ENCODE results near the gene LCNL1.
"Not testable (repeated sequence)": the region's sequence is repeated elsewhere in the genome, so short reads cannot be mapped to it uniquely, and the experiment has no call there.

LCNL1 gene

DNA sequence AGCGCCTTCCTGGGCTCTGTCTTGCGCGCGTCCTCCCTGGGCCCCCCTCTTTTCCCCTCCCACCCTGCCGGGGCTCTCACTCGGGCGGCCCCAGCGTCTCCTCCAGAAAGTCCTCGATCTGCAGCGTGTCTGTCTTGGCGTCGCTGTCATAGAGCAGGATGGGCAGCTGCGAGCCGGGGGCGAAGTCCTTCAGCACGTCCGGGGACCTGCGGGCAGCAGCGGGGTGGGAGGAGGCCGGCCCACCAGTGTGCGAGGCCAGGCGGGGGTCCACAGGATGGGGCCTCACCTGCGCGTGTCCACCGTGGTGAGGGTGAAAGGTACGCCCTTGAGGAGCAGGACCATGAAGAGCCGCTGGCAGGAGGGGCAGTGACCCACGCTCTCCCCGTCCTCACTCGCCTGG lies 12.6 kb downstream of the LCNL1 start:
- no peak for DNase-seq

DNA sequence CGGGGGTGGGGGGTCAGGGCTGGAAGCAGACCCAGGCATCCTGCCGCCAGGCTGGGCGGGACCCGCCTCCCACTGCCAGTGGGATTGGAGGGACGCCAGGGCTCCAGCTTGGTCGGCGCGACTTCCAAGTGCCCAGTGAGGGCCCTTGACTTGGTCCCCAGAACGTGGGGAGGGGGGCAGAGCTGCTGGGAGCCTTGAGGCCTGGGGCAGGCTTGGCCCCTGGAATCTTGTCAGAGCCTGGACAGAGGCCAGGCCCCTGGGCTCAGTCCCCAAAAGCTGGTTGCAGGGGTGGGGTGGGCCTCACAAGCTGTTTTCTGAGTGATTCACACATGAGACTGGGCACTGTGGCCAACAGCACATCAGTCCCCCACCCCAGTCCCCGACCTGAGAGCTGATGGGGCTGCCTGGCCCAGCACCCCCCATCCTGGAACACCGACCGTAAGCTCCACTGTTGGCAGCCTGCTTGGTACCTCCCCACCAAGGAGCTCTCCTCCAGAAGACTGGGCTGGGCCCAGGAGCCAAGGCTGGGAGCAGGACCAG lies 13.0 kb downstream of the LCNL1 start:
- no peak for DNase-seq

DNA sequence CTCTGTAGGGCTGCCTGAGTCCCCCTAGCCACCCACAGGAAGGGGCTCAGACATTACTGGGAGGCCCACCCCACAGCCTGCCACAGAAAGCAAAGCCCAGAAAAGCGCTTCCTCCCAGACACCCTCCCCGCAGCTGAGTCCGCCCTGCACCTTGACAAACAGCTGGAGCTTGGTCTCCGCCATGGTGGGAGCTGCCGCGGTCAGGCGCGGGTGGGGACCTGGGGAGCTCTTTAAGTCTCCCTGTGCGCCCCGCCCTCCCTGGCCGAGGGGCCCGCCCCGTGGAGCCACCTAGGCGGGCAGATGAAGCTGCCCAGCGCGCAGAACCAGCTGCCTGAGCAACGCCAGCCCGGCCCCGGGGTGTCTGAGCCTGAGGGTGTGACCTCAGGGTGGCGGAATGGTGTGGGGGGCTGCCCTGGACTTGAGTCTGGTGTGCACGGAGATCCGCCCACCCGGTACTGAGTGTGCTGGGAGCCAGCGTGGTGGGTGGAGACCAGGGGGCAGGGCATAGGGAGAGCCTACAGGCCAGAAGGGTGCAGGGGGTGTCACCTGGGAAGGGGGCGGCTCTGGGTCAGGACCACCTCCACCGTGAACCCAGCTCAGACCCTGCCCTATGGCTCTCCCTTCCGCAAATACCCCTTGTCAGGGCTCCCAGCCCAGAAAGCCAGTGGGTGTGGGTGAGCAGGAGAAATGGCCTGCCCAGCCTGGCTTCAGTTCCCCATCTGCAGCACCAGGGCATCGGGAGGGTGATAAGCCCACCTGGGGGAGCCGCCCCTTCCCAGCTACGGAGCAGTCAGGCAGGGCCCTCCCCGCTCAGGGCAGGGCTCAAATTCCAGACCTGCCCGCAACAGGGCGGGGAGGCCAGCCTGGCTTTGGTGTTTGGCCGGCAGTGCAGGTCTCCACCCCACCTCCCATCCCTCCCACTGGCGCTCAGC lies 13.8 kb downstream of the LCNL1 start, which contains the start of gene CLIC3:
Gene CLIC3, minus strand, starts transcription at position 208 of the 932 bp plus-strand sequence. Its CDS starts 25 bp downstream, at position 183.
- no peak for DNase-seq

DNA sequence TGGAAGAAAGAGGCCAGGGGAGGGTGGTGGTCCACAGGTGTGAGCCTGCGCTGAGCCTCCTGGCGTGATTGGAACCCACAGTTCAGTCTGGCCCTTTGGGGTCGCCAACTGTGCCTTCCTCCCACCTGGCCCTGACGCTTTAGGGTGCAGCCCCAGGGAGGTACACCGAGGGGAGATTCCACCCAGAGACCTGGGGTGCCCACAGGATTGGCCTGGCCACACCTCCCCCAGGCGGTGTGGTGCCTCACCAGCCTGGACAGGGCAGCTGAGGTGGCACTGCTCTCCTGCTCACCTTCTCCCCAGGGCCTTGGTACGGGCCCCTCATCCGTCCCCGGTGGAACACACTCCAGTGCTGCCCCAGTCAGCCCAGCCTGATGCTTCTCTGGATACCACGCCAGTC lies 14.6 kb downstream of the LCNL1 start:
- no peak for DNase-seq

DNA sequence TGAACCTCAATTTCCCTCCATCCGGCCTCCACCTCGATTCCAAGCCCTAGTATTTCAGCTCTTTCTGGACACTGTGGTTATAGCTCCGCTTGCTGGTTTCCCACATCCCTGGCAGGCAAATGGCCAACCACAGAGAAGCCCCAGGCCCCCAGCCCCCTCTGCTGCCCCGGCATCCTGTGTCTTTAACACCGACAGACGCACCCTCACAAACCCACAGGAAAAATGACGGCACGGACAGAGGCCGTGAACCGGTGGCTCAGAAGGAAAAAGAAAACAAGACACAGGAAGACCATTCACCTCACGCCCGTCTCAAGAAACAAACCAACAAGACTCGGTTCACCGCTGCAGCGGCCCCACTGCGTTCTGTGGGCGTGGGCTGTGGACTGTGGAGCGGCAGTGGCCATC lies 15.0 kb downstream of the LCNL1 start:
- no peak for DNase-seq

DNA sequence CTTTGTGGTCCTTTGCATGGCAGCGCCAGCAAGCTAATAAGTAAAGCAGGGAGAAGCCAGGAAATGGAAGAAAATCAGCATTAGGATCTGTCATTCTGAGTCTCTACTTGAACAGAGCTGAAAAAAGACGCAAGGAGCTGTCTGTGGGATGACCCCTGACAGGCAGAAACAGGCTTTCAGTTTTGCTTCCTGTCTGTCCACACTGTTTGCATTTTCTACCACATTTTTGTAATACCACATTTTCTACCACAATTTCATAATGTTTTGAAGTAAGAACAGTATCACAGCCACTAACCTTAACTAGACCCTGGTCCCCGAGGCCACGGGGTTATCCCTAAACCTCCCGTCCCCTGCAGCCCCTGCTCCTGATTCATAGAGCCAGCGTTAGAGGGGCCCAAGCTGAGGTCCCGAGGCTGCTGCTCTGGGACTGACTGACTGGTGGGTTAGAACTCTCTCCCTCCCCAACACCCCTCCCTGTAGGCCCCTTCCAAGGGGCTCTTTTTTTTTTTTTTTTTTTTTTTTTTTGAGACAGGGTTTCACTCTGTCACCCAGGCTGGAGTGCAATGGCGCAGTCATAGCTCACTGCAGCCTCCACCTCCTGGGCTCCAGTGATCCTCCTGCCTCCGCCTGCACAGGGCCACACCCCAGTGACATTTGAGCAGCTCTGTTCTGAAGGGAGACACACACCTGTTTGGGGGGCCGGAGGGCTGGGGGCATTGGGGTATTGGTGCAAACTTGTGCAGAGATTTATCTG lies 17.6 kb downstream of the LCNL1 start:
- peak; percentile 36 for DNase-seq

DNA sequence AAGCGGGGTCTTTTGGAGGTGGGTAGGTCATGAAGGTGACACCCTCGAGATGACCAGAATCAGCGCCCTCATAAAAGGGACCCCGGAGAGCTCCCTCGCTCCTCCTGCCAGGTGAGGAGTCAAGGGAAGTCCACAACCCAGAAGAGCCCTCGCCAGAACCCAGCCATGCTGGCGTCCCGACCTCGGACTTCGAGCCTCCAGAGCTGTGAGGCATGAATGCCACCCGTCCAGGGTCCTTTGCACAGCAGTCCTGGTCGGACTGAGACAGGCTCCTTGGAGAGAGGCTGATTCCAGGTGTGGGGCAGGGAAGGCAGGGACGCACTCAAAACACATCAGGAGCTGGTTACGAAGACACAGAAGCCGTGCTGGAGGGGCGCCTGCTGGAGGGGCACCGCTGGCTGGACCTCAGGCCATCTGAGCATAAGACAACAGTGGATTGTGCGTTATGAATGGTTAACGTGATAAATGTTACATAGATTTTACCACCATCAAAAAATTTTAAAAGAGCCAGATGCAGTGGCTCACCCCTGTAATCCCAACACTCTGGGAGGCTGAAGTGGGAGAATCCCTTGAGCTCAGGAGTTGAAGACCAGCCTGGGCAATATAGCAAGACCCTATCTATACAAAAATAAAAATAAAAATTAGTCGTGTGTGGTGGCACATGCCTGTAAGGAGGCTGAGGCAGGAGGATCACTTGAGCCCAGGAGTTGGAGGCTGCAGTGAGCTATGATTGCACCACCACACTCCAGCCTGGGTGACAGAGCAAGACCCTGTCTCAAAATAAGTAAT lies 19.3 kb downstream of the LCNL1 start:
- no peak for DNase-seq

DNA sequence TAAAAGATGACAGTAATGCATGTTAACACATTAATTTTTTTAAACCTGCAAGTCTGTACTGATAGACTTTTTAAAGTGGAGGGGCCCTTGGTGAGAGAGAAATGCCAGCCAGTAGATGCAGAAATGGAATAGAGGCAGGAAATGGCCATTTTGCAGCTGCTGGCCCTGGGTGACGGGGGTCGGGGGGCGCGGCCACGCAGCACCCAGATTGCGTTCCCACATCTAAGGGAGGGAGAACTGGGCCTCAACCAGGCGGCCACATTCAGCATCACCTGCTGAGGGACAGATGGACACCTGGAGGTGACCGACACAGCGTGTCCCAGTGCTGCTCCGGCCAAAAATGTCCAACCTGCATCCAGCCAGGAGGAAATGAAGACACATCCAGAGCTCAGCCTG lies 19.9 kb downstream of the LCNL1 start:
- no peak for DNase-seq

DNA sequence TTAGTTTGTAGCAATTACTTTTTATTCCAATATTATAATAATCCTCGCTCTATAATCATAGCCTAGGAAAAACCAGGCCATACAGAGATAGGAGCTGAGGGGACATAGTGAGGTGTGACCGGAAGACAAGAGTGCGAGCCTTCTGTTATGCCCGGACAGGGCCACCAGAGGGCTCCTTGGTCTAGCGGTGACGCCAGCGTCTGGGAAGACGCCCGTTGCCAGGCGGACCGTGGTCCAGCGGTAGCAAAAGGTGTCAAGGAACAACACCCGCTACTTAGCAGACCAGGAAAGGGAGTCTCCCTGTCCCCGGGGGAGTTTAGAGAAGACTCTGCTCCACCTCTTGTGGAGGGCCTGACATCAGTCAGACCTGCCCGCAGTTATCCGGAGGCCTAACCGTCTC lies 21.5 kb downstream of the LCNL1 start:
- not testable (repeated sequence) for DNase-seq

DNA sequence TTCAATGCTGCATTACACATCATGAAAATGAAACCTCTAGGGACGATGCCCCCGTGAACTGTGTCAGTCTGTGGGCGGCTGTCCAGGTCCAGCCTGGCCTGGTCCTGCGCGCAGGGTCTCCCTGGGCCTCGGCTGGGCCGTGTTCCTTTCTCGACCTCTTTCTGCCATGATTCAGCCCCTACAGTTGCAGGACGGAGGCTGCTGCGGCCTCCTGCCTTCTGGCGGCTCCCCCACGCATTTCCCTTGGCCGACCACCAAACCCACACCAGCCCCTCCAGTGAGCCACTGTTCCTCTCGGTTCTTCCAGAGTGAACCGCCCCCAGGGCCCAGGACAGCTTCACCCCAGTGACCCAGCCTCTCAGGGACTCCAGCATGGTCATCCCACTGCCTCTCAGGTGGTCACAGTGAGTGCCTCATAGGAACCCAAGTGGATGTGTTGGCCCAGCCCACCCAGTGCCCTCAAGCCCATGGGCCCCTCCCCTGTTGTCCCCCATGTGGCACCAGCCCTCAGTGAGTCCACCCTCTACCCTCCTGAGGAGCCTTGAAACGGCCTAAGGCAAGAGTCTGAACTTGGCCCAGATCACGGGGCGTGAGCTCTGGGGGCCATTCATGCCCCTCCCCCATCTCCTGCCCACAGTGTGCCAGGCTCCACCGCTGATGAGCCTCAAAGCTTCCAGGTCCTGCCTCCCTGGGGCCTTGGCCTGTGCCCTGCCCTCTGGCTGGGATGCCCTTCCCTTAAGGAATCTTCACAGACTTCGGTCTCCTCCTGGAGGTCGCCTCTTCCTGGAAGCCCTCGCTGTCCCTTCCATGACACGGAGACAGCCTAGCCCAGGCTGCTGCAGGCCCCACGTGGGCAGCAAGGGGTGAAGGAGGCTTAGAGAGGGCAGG lies 23.6 kb downstream of the LCNL1 start:
- DNase-seq, result no peak

DNA sequence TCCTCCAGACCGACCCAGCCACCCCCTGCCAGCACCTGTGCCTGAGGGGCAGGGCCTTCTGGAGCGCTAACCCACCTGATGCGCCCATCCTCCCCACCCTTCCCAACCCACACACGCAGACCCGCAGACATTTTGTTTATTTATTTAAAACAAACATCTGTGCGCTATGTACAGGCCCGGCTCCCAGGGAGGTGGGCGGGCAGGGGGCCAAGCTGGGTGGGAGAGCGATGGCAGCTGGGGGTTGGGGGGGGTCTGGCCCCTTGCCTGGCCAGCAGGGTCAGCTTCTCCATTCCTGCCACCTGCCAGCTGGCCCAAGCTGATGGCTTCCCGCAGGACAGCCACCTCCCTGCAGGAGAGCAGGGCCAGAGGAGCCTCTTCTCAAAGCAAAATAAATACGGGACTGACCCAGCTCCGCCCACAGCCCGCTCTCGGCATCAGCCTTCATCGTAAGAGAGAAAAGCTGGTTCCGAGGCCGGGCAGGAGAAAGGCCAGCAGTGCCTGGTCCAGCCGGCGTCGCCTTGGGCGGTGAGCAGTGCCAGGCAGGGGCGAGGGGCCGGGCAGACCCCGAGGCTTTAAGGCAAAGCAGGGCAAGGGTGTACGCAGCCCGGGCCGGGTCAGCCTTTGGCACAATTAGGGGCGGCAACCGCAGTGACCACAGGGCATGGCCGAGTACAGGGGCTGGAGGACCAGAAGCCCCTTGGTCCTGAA lies 24.5 kb downstream of the LCNL1 start:
- DNase-seq, result no peak

DNA sequence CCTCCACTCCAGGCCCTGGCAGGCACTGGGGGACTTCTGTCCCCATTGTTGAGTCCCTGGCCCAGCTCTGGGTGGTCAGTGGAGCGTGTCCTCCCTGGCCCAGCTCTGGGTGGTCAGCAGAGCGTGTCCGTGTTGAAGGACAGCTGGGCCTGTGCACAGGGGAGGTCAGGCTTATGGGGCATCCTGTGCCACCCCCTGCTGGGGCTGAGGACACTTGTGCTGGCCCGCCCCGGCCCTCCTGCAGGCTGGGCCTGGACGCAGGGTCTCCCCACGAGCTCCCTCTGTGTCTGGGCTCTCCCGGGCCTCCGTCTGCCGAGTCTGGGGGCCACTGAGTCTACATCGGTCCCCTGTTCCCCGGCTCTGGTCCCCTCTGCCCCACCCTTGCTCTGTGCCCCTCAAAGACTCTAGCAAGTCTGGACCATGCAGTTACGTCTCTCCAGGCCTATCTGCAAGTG lies 25.1 kb downstream of the LCNL1 start:
- no peak for DNase-seq

DNA sequence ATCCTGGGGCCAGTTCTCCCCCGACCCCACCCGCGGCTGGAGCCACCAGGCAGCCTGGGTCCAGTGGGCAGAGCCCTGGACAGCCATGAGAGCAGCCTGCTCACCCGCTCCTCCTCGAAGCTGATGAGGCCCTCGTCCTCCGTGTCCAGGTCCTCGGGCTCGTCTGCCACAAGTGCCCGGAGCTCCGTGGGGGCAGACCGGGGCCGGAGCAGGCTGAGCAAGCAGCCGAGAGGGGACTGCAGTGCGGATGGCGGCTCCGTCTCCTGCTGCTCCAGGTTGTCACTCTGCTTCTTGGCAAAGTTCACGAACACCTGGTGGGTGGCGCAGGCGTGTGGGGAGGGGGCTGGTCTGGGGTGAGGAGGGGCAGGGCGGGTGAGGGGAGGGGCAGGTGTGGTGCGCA lies 25.5 kb downstream of the LCNL1 start:
- no peak for DNase-seq

DNA sequence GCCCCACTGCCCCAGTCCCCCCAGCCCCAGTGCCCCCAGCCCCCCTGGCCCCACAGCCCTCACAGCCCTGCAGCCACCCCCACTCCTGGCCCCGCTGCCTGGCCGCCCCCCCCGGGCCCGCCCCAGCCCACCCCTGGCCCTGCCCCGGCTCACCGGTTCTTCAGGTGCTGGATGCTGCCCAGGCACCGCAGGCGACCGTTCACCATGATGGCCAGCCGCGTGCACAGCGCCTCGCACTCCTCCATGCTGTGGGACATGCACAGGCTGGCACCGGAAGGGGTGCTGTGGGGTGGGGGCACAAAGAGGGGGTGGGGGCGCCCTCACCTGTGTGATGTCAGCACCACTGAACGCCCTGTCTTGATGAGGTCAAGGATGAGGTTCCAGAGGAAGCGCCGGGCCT lies 26.4 kb downstream of the LCNL1 start:
- DNase-seq, result no peak

DNA sequence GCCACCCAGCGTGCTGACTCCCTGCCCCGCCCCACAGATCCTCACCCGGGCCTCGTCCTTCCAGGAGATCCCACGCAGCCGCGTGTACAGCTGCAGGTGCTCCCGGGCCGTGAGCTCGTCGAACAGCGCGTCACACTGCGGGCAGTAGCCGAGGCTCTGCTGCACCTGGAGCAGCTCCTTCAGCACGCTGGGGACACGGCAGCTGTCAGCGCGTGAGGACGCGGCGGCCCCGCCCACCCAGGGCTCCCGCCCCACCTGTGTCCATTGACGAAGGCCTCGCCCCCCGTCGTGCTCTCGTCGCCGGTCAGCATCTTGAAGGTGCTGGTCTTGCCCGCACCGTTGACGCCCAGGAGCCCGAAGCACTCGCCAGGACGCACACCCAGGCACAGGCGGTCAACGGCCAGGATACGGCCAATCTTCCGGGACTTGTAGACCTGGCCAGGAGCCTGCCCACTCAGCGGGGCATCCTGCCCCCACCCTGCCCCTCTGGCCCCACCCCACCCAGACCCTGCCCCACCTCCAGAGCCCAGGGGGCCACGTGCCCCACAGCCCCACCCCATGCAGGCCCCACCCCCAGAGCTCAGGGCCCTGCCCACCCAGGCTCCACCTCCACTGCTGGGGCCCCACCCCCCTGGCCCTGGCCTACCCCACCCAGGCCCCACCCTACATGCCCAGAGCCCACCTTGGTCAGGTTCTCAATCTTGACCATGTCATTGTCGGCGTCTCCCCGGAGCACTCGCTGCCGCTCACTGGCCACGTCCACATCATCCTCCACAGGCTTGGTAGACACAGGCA lies 27.3 kb downstream of the LCNL1 start:
- DNase-seq, result no peak

DNA sequence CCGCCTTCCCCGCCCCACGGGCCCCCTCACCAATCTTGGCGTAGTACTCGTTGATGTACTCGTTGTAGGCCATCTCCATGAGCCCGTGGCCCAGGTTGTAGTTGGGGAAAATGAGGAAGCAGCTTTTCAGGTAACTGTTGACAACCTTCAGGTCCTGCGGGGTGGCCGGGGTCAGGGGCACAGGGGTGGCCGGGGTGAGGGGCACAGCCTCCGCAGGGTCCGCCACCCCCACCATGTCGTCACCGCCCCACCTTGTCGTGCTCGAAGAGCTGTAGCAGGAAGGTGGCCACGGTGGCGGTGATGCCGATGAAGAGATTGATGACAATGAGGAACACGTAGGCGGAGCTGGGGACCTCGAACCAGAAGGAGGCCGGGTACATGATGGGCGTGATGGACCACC lies 28.4 kb downstream of the LCNL1 start:
- no peak for DNase-seq

DNA sequence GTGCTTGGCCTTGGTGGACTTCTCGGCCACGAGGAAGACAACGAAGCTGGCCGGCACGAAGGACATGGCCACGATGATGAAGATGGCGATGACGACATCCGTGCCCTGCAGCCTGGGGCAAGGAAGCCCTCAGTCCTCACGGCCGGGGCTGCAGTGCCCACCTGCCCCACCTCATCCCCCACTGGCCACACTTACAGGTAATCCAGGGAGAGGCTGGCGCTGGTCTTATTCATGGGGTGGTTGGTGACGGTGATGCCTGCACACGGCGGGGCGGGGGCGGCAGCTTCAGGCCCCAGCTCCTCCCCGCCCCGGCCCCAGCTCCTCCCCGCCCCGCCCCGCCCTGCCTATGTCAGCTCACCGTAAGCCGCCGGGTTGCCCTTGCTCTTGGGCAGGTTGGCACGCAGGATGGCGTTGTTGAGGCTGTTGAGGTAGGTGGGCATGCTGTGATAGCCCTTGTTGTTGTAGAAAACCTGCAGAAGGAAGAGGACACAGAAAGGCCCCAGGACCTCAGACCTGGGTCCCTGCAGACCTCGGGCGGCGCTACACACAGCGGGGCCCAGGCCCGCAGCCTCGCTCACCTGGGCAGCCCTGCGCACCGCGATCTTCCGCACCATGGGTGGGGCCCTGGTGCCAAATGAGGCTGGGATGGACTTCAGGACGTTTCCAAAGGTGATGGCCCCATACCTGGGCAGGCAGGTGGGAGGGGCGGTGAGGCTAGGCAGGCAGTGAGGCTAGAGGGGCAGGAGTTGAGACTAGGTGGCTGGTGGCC lies 29.3 kb downstream of the LCNL1 start:
- no peak for DNase-seq

DNA sequence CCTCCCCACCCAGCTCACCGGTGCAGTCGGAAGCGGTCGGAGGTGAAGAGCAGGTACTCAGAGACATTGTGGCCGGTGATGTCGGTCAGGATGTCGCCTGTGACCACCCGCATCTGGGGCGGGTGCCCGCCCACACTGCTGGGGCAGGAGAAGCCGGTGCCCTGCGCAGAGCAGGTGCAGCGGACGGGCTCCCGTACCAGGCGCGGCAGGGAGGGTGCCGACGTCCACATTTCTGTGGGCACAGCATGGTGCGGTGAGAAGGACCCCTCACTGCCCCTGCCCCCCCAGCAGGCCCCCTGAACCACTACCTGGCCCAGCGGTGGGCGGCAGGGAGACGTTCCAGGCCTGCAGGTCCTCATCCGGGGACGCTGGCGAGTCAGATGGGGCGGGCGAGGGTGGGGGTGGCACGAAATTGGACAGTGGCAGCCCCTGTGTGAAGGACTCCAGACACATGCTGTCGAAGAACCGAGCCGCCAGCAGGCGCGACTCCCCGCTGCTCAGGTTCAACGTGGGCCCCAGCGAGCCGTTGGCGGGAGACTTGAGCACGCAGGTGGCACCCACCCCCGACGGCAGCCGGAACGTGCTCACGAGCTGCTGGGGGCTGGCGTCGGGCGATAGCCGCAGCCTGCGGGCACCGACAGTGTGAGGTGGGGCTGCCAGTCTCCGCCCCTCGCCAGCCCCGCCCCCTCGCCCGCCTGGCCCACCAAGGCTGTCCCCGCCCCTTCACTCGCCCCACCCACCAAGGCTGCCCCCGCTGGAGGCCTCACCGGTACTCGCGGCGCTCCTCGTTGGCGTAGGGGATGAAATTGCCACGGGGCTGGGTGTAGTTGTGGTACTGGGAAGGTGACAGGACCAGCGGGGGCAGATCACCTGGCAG lies 30.1 kb downstream of the LCNL1 start:
- DNase-seq, result no peak

Measured in KG1 (cell line).